ENCODE data around the gene CUEDC1. TPM values are rescaled to one million over a fixed set of nuclear protein-coding genes. Genes with fewer than 3 reads are reported as not detected.
A peak's percentile ranks its signal among the peaks of the same experiment; 100 is the strongest.

CUEDC1 gene
- total RNA-seq, 4 donors from 2014 or later = 7.9 to 63.6 (median 18.8) TPM

DNA sequence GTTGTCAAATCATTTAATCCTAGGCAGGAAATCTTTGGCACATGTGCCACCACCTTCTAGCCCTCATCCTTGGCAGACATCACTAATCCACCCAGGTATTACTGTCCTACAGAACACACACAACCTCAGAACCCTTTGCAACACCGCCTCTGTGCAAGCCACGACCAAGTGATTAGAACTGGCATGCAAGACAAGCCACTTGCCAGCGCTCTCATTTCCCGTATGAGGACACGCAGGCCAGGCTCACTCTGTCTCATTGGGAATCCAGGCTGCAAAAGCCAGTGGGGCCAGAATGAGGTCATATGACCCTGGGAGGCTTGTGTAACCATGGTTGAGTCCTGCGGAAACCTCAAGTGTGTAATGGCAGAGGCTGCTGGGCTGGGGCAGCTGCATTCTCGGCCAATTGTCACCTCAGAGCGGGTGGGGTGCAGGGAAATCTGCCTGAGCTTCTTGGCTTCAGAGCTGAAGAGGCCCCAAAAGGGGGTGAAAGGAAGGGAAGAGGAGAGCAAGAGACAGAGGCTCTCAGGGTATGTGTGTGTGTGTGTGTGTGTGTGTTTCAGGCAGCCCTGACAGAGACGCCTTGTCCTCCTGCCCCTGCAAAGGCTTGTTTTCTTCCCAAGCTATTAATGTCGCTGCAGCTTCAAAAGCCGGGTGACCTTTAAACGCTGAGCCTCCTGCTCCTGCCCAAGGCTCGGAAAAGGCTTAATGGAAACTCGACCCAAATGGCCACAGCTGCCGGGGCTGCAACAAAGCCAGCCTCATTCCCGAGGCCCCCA, 62.2 kb downstream of the CUEDC1 start:
- TF ChIP-seq, protein P1, sequence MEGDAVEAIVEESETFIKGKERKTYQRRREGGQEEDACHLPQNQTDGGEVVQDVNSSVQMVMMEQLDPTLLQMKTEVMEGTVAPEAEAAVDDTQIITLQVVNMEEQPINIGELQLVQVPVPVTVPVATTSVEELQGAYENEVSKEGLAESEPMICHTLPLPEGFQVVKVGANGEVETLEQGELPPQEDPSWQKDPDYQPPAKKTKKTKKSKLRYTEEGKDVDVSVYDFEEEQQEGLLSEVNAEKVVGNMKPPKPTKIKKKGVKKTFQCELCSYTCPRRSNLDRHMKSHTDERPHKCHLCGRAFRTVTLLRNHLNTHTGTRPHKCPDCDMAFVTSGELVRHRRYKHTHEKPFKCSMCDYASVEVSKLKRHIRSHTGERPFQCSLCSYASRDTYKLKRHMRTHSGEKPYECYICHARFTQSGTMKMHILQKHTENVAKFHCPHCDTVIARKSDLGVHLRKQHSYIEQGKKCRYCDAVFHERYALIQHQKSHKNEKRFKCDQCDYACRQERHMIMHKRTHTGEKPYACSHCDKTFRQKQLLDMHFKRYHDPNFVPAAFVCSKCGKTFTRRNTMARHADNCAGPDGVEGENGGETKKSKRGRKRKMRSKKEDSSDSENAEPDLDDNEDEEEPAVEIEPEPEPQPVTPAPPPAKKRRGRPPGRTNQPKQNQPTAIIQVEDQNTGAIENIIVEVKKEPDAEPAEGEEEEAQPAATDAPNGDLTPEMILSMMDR (IDR thresholded peaks at IDR 0.05) = no peak
- peak; percentile 7 to 11 for TF ChIP-seq POLR2A (IDR thresholded peaks at IDR 0.05)
- Histone ChIP-seq H3K4me1 (peaks cover 9 to 48% of the 10 kb centered on the region in 2 donors), H3K9me3 (no peaks in the 10 kb centered on the region), H3K27me3 (no peaks in the 10 kb centered on the region), H3K36me3 (no peaks in the 10 kb centered on the region), H3K27ac (peak overlapping the region; percentile 77 to 89), H3K4me3 (no peak overlapping the region)
- DNase-seq = peak; percentile 90 to 92
- intact Hi-C loops (cut with DNase I; ENCODE audit: low total_unique reads) = no loop called here

DNA sequence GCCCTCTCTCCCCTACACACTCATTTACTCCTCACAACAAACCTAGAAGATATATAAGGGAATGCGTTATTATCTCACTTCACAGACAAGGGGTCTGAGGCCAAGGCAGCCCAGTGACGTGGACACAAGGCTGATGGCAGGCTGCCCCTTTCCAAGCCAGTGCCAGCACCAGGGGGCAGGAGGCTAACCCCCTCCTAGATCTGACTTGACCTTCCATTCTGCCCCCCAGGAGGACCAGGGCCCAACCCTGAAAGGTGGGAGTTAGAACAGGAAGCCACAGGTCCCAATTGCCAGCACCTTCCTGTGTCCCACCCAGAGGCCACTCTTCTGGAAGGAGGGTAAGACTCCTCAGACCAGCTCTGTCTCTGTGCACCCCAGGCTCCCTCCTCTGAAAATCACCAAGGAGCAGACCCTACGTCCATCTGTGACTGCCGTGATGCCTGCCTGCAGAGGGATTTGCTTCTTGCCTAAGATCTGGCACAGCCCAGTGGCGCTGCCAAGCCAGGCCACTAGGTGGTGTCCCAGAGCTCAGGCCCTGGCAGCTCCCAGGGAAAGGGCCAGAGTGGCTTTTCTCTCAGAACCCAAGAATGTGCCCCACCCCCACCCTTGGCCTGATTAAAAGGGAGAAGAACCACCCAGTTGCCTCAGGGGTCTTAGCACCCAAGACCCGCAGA, 62.9 kb downstream of the CUEDC1 start:
- intact Hi-C loops (cut with DNase I; ENCODE audit: low total_unique reads) = no loop called here
- Histone ChIP-seq H3K9me3 (no peaks in the 10 kb centered on the region), H3K27me3 (no peaks in the 10 kb centered on the region), H3K4me3 (no peak overlapping the region), H3K36me3 (no peaks in the 10 kb centered on the region), H3K27ac (peak overlapping the region; percentile 77 to 89), H3K4me1 (peaks cover 9 to 46% of the 10 kb centered on the region in 2 donors)
- TF ChIP-seq, protein P1 (IDR thresholded peaks at IDR 0.05) = peak; percentile 84 to 94 (median 91)
- no peak for TF ChIP-seq POLR2A (IDR thresholded peaks at IDR 0.05)
- peak; percentile 84 to 88 for DNase-seq

DNA sequence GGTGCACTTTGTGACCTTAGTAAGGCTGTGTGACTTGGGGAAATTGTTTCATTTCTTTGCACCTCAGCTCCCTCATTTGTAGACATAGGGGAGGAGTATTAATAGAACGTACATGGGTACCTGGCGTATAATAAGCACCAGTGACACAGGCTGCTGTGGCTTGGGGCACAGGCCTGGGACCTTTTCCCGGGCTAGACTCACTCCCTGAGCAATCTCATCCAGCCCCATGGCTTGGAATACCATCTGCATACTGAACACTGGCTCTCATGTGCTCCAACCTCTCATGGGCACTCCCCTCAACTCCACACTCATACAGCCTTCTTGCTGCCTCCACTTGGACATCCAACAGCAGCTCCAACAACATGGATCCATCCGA, 64.4 kb downstream of the CUEDC1 start:
- H3K4me3 ChIP-seq = no peak overlapping the region
- intact Hi-C loops (cut with DNase I; ENCODE audit: low total_unique reads) = no loop called here
- no peaks in the 10 kb centered on the region for H3K9me3 ChIP-seq
- peak overlapping the region; percentile 77 to 89 for H3K27ac ChIP-seq
- no peaks in the 10 kb centered on the region for H3K36me3 ChIP-seq
- TF ChIP-seq, protein P1 (IDR thresholded peaks at IDR 0.05) = no peak
- TF ChIP-seq POLR2A (IDR thresholded peaks at IDR 0.05) = no peak
- H3K4me1 ChIP-seq = peaks cover 9 to 43% of the 10 kb centered on the region in 2 donors
- DNase-seq = no peak
- H3K27me3 ChIP-seq = no peaks in the 10 kb centered on the region

DNA sequence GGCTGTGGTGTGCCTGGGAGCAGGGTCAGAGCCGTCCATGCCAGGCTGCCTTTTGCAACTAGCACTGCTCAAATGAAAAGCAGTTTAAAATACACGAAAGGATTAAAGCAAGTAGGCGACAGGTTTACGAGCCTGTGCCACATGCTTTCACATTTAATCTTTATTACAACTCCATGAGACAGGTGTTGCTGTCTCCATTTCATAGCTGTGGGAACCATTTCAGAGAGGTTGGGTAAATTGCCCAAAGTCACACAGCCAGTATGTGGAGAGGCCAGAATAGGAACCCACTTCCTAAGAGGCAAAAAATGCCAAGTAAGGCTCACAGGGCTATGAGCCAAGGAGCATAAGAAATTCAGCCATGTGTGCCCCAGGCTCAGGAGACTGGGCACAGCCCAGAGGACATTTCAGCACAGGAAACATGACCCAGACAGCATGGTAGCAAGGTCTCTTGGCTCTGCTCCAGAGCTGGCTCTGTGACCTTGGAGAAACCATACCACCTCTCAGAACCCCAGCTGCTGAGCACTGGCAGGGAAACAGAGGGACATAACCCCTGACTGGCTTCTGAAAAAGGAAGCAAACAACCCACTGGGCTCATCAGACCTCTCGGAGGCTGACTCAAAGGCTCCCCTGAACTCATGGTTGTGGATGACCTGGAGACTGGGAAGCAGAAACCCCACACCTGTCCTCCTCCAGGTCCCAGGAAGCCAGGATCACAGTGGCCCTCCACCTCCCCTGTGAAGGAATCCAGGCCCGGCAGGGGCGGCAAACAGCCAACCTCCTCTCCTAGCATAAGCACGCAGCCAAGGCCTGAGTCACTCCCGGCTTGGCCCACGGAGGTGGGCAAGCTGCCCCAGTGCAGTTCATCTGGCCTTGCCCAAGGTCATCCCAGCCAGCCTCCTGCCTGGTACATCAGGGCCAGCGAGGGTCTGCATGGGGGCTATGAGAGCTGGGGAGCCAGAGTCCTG, 65.0 kb downstream of the CUEDC1 start:
- TF ChIP-seq, protein P1 (IDR thresholded peaks at IDR 0.05) = peak in 2 of 4 experiments; percentile 32 to 34
- no peak for TF ChIP-seq POLR2A (IDR thresholded peaks at IDR 0.05)
- no peak overlapping the region for H3K4me3 ChIP-seq
- no peaks in the 10 kb centered on the region for H3K36me3 ChIP-seq
- intact Hi-C loops (cut with DNase I; ENCODE audit: low total_unique reads) = no loop called here
- DNase-seq = peak; percentile 84 to 91
- H3K27ac ChIP-seq = peak overlapping the region; percentile 77 to 89
- H3K4me1 ChIP-seq = peaks cover 9 to 37% of the 10 kb centered on the region in 2 donors
- no peaks in the 10 kb centered on the region for H3K9me3 ChIP-seq
- no peaks in the 10 kb centered on the region for H3K27me3 ChIP-seq
